ENCODE data around the gene C4orf36.
"Not testable (repeated sequence)": the region's sequence is repeated elsewhere in the genome, so short reads cannot be mapped to it uniquely, and the experiment has no call there.

Gene C4orf36

GRCh38 chr4:86917212-86918039 lies 25.2 kb upstream of the C4orf36 start:
- DNase-seq (ENCODE audit: low read depth in 2 of 2): no peak

- no peak for DNase-seq (ENCODE audit: low read depth in 2 of 2)
Measured at GRCh38 chr4:86916392-86916791, 24.2 kb upstream of the C4orf36 start.

- DNase-seq (ENCODE audit: low read depth in 2 of 2): no peak
Measured at GRCh38 chr4:86910820-86911684, 18.8 kb upstream of the C4orf36 start.

GRCh38 chr4:86910369-86910768 lies 18.1 kb upstream of the C4orf36 start:
- DNase-seq (ENCODE audit: low read depth in 2 of 2): no peak

- DNase-seq (ENCODE audit: low read depth in 2 of 2): no peak
Measured at GRCh38 chr4:86909546-86910295, 17.5 kb upstream of the C4orf36 start.

GRCh38 chr4:86908251-86908657 lies 16.0 kb upstream of the C4orf36 start:
- DNase-seq (ENCODE audit: low read depth in 2 of 2): no peak

GRCh38 chr4:86901864-86902263 lies 9.6 kb upstream of the C4orf36 start:
- no peak for DNase-seq (ENCODE audit: low read depth in 2 of 2)

- no peak for DNase-seq (ENCODE audit: low read depth in 2 of 2)
Measured at GRCh38 chr4:86898562-86898961, 6.3 kb upstream of the C4orf36 start.

GRCh38 chr4:86896596-86896995 lies 4.4 kb upstream of the C4orf36 start:
- DNase-seq (ENCODE audit: low read depth in 2 of 2): no peak

- no peak for DNase-seq (ENCODE audit: low read depth in 2 of 2)
Measured at GRCh38 chr4:86895692-86896488, 3.7 kb upstream of the C4orf36 start.

GRCh38 chr4:86894455-86894854 lies 2.2 kb upstream of the C4orf36 start:
- DNase-seq (ENCODE audit: low read depth in 2 of 2): no peak

GRCh38 chr4:86893136-86893535 lies 914 bp upstream of the C4orf36 start:
- no peak for DNase-seq (ENCODE audit: low read depth in 2 of 2)

- no peak for DNase-seq (ENCODE audit: low read depth in 2 of 2)
Measured at GRCh38 chr4:86892636-86892960, 376 bp upstream of the C4orf36 start.

- DNase-seq (ENCODE audit: low read depth in 2 of 2): no peak
Measured at GRCh38 chr4:86890790-86891189, 1.4 kb downstream of the C4orf36 start.

- DNase-seq (ENCODE audit: low read depth in 2 of 2): no peak
Measured at GRCh38 chr4:86879641-86880040, 12.6 kb downstream of the C4orf36 start.

GRCh38 chr4:86878640-86879039 lies 13.6 kb downstream of the C4orf36 start:
- no peak for DNase-seq (ENCODE audit: low read depth in 2 of 2)

- no peak for DNase-seq (ENCODE audit: low read depth in 2 of 2)
Measured at GRCh38 chr4:86876894-86877685, 15.1 kb downstream of the C4orf36 start.

- DNase-seq (ENCODE audit: low read depth in 2 of 2): not testable (repeated sequence)
Measured at GRCh38 chr4:86875436-86875835, 16.8 kb downstream of the C4orf36 start.

GRCh38 chr4:86872135-86872534 lies 20.1 kb downstream of the C4orf36 start:
- no peak for DNase-seq (ENCODE audit: low read depth in 2 of 2)

GRCh38 chr4:86870442-86871069 lies 21.7 kb downstream of the C4orf36 start:
- DNase-seq (ENCODE audit: low read depth in 2 of 2): no peak
